CD4-positive, alpha-beta memory T cell (primary cell): ENCODE measurements around the gene LHFPL3. TPM values are rescaled to one million over a fixed set of nuclear protein-coding genes. Genes with fewer than 3 reads are reported as not detected.

Experiments used
- CTCF ChIA-PET: fragments of 350-600 bp; sonication (Branson Sonifier 250); formaldehyde crosslinking; loops from one replicate; lab custom pipeline; 2021; ENCODE audit warnings: inconsistent platforms; ENCODE audit not compliant: partially characterized antibody; lab: Charles Lee
- POLR2A ChIA-PET: fragments of 350-600 bp; sonication (Branson Sonifier 250); formaldehyde crosslinking; loops from one replicate; lab custom pipeline; 2021; ENCODE audit not compliant: partially characterized antibody; lab: Charles Lee
- DNase-seq, 5 donors: peaks; one replicate each; pipeline versions ENCODE4 v3.0.0 to v3.0.0-alpha.2; 2020 to 2022; ENCODE audit warnings: mixed read lengths in 1 of 5
- H3K27ac ChIP-seq: one replicate; pipeline ENCODE4 v1.7.0; 2013; ENCODE audit warnings: low read depth, low read length
- H3K27me3 ChIP-seq: 2 replicates; pipeline ENCODE4 v1.7.0; 2013; ENCODE audit warnings: mild to moderate bottlenecking, low read length, moderate library complexity; ENCODE audit not compliant: insufficient read depth
- H3K36me3 ChIP-seq: 2 replicates; pipeline ENCODE4 v1.7.0; 2013; ENCODE audit warnings: mild to moderate bottlenecking, low read length, moderate library complexity; ENCODE audit not compliant: insufficient read depth
- H3K4me1 ChIP-seq: 2 replicates; pipeline ENCODE4 v1.7.0; 2013; ENCODE audit warnings: mild to moderate bottlenecking, low read length, moderate library complexity; ENCODE audit not compliant: insufficient read depth
- H3K4me3 ChIP-seq, 2 donors: one replicate each; pipeline ENCODE4 v1.7.0; 2013; ENCODE audit warnings: low read length in 2 of 2, mild to moderate bottlenecking in 1 of 2
- H3K9me3 ChIP-seq, 2 donors: one replicate each; pipeline ENCODE4 v1.7.0; 2013; ENCODE audit warnings: low read length in 2 of 2, control low read depth in 1 of 2; ENCODE audit not compliant: control insufficient read depth in 1 of 2
- H3K27ac Mint-ChIP-seq, 7 donors: one replicate each; pipeline ENCODE4 v1.8.0; 2020 to 2021; ENCODE audit warnings: mixed read lengths in 7 of 7, mild to moderate bottlenecking in 6 of 7, inconsistent platforms in 3 of 7, moderate library complexity in 3 of 7
- H3K27me3 Mint-ChIP-seq, 2 donors: one replicate each; pipeline ENCODE4 v1.8.0; 2020 to 2021; ENCODE audit warnings: mixed read lengths in 2 of 2
- H3K36me3 Mint-ChIP-seq, 2 donors: one replicate each; pipeline ENCODE4 v1.8.0; 2020 to 2021; ENCODE audit warnings: mixed read lengths in 2 of 2, inconsistent platforms in 1 of 2, mild to moderate bottlenecking in 1 of 2
- H3K4me1 Mint-ChIP-seq, 4 donors: one replicate each; pipeline ENCODE4 v1.8.0; 2020 to 2021; ENCODE audit warnings: mixed read lengths in 4 of 4, mild to moderate bottlenecking in 1 of 4
- H3K4me3 Mint-ChIP-seq, 8 donors: one replicate each; pipeline ENCODE4 v1.8.0; 2020 to 2021; ENCODE audit warnings: mixed read lengths in 8 of 8, mild to moderate bottlenecking in 7 of 8, moderate library complexity in 6 of 8, inconsistent platforms in 3 of 8
- H3K9me3 Mint-ChIP-seq, 8 donors: one replicate each; pipeline ENCODE4 v1.8.0; 2020 to 2021; ENCODE audit warnings: mixed read lengths in 8 of 8, mild to moderate bottlenecking in 5 of 8, inconsistent platforms in 3 of 8, moderate library complexity in 1 of 8
- intact Hi-C: fragments of 100-400 bp; cut with micrococcal nuclease; formaldehyde crosslinking; loops from one replicate; pipeline ENCODE4 v1.15.1; 2023
- polyA plus RNA-seq, 2 donors: library from polyadenylated mRNA; unstranded; fragments of 300-500 nt; fragmentation: Illumina TruSeq; gene quantifications; one replicate each; pipeline ENCODE4 v1.2.3, GENCODE V29; 2021
- total RNA-seq, 2 experiments: library from RNA; stranded (reverse); gene quantifications; one replicate each; pipeline ENCODE4 v1.2.3, GENCODE V29; 2021

LHFPL3 gene
- total and polyA plus RNA-seq, 4 experiments from 2014 or later, result not detected

- intact Hi-C loops, result no loop called here
- H3K27ac ChIP-seq, result no peak overlapping the region
- ChIA-PET CTCF (interaction anchor here (1.9 kb wide), 1 partner anchor 17 kb away, joined by 10 read pairs; no protein-coding TSS in a partner anchor), POLR2A (no interaction called here)
- H3K4me1 ChIP-seq, result no peaks in the 10 kb centered on the region
- no peaks in the 10 kb centered on the region for H3K27me3 Mint-ChIP-seq
- no peaks in the 10 kb centered on the region for H3K36me3 Mint-ChIP-seq
- DNase-seq, result no peak
- no peaks in the 10 kb centered on the region for H3K27me3 ChIP-seq
- no peak overlapping the region for H3K27ac Mint-ChIP-seq
- H3K4me3 ChIP-seq, result no peak overlapping the region
- H3K4me1 Mint-ChIP-seq, result peaks cover 0 to 4% (median under 1%) of the 10 kb centered on the region in 4 donors
- H3K36me3 ChIP-seq, result no peaks in the 10 kb centered on the region
- H3K9me3 Mint-ChIP-seq, result peaks cover 0 to 5% (median 0%) of the 10 kb centered on the region in 8 donors
- H3K9me3 ChIP-seq, result no peaks in the 10 kb centered on the region
- H3K4me3 Mint-ChIP-seq, result no peak overlapping the region
Measured at GRCh38 chr7:104900525-104901239, 572.3 kb downstream of the LHFPL3 start.

- Mint-ChIP-seq H3K27ac (no peak overlapping the region), H3K36me3 (no peaks in the 10 kb centered on the region), H3K4me1 (peaks cover 0 to 4% (median under 1%) of the 10 kb centered on the region in 4 donors), H3K9me3 (peaks cover 0 to 5% (median 0%) of the 10 kb centered on the region in 8 donors), H3K4me3 (no peak overlapping the region), H3K27me3 (peaks cover 1 to 2% of the 10 kb centered on the region in 2 donors)
- no peaks in the 10 kb centered on the region for H3K9me3 ChIP-seq
- H3K27me3 ChIP-seq, result no peaks in the 10 kb centered on the region
- no peaks in the 10 kb centered on the region for H3K36me3 ChIP-seq
- no peak overlapping the region for H3K27ac ChIP-seq
- DNase-seq, result no peak
- H3K4me1 ChIP-seq, result no peaks in the 10 kb centered on the region
- no peak overlapping the region for H3K4me3 ChIP-seq
- CTCF ChIA-PET, result interaction anchor here (1.9 kb wide), 1 partner anchor 17 kb away, joined by 10 read pairs; no protein-coding TSS in a partner anchor
- POLR2A ChIA-PET, result no interaction called here
- intact Hi-C loops, result no loop called here
Measured at GRCh38 chr7:104901240-104901619, 572.8 kb downstream of the LHFPL3 start.

- Mint-ChIP-seq H3K27ac (no peak overlapping the region), H3K36me3 (no peaks in the 10 kb centered on the region), H3K27me3 (peaks cover 1 to 4% of the 10 kb centered on the region in 2 donors), H3K4me3 (no peak overlapping the region), H3K4me1 (peaks cover 0 to 2% (median under 1%) of the 10 kb centered on the region in 4 donors), H3K9me3 (peaks cover 0 to 2% (median 0%) of the 10 kb centered on the region in 8 donors)
- Histone ChIP-seq H3K27me3 (no peaks in the 10 kb centered on the region), H3K4me3 (no peak overlapping the region), H3K36me3 (no peaks in the 10 kb centered on the region), H3K4me1 (no peaks in the 10 kb centered on the region), H3K9me3 (no peaks in the 10 kb centered on the region), H3K27ac (no peak overlapping the region)
- intact Hi-C loops, result no loop called here
- CTCF ChIA-PET, result interaction anchor here (1.2 to 1.9 kb wide), 2 partner anchors 16 to 18 kb away, joined by 5 to 10 read pairs; no protein-coding TSS in a partner anchor
- DNase-seq, result no peak
- POLR2A ChIA-PET, result no interaction called here
Measured at GRCh38 chr7:104902183-104902582, 573.8 kb downstream of the LHFPL3 start.

GRCh38 chr7:104903044-104903443 lies 574.6 kb downstream of the LHFPL3 start:
- POLR2A ChIA-PET, result no interaction called here
- no peaks in the 10 kb centered on the region for H3K4me1 ChIP-seq
- DNase-seq, result no peak
- H3K9me3 Mint-ChIP-seq, result peaks cover 0 to 2% (median 0%) of the 10 kb centered on the region in 8 donors
- H3K4me1 Mint-ChIP-seq, result no peaks in the 10 kb centered on the region
- no peaks in the 10 kb centered on the region for H3K36me3 ChIP-seq
- no peak overlapping the region for H3K27ac Mint-ChIP-seq
- no peak overlapping the region for H3K27ac ChIP-seq
- H3K4me3 Mint-ChIP-seq, result no peak overlapping the region
- CTCF ChIA-PET, result no interaction called here
- peaks cover 1 to 6% of the 10 kb centered on the region in 2 donors for H3K27me3 Mint-ChIP-seq
- no peaks in the 10 kb centered on the region for H3K9me3 ChIP-seq
- no peaks in the 10 kb centered on the region for H3K36me3 Mint-ChIP-seq
- no peaks in the 10 kb centered on the region for H3K27me3 ChIP-seq
- intact Hi-C loops, result no loop called here
- no peak overlapping the region for H3K4me3 ChIP-seq

- Mint-ChIP-seq H3K36me3 (no peaks in the 10 kb centered on the region), H3K27ac (no peak overlapping the region), H3K9me3 (peaks cover 0 to 2% (median 0%) of the 10 kb centered on the region in 8 donors), H3K4me3 (no peak overlapping the region), H3K4me1 (no peaks in the 10 kb centered on the region), H3K27me3 (peaks cover 1 to 6% of the 10 kb centered on the region in 2 donors)
- Histone ChIP-seq H3K4me1 (no peaks in the 10 kb centered on the region), H3K4me3 (no peak overlapping the region), H3K36me3 (no peaks in the 10 kb centered on the region), H3K27ac (no peak overlapping the region), H3K9me3 (no peaks in the 10 kb centered on the region), H3K27me3 (no peaks in the 10 kb centered on the region)
- intact Hi-C loops, result no loop called here
- DNase-seq, result no peak
- ChIA-PET CTCF (no interaction called here), POLR2A (no interaction called here)
Measured at GRCh38 chr7:104903846-104904245, 575.4 kb downstream of the LHFPL3 start.

GRCh38 chr7:104906032-104906431 lies 577.6 kb downstream of the LHFPL3 start:
- intact Hi-C loops, result no loop called here
- H3K36me3 ChIP-seq, result no peaks in the 10 kb centered on the region
- ChIA-PET POLR2A (no interaction called here), CTCF (interaction anchor here (1.1 to 5.7 kb wide), 4 partner anchors 9 to 25 kb away, joined by 3 to 47 read pairs (median 5); no protein-coding TSS in a partner anchor)
- peaks cover 6% of the 10 kb centered on the region in 2 donors for H3K27me3 Mint-ChIP-seq
- H3K4me1 ChIP-seq, result no peaks in the 10 kb centered on the region
- H3K4me1 Mint-ChIP-seq, result peaks cover 0 to 4% (median 0%) of the 10 kb centered on the region in 4 donors
- no peaks in the 10 kb centered on the region for H3K36me3 Mint-ChIP-seq
- DNase-seq, result no peak
- no peak overlapping the region for H3K27ac Mint-ChIP-seq
- H3K4me3 ChIP-seq, result no peak overlapping the region
- H3K9me3 ChIP-seq, result no peaks in the 10 kb centered on the region
- H3K27me3 ChIP-seq, result peaks cover 4% of the 10 kb centered on the region
- no peak overlapping the region for H3K27ac ChIP-seq
- H3K9me3 Mint-ChIP-seq, result peaks cover 0 to 2% (median 0%) of the 10 kb centered on the region in 8 donors
- H3K4me3 Mint-ChIP-seq, result no peak overlapping the region

GRCh38 chr7:104906556-104906955 lies 578.2 kb downstream of the LHFPL3 start:
- ChIA-PET CTCF (interaction anchor here (1.2 to 5.7 kb wide), 3 partner anchors 10 to 23 kb away, joined by 3 to 47 read pairs (median 7); no protein-coding TSS in a partner anchor), POLR2A (no interaction called here)
- peaks cover 0 to 4% (median 0%) of the 10 kb centered on the region in 4 donors for H3K4me1 Mint-ChIP-seq
- no peak overlapping the region for H3K4me3 Mint-ChIP-seq
- peaks cover 6% of the 10 kb centered on the region in 2 donors for H3K27me3 Mint-ChIP-seq
- H3K36me3 ChIP-seq, result no peaks in the 10 kb centered on the region
- H3K4me3 ChIP-seq, result no peak overlapping the region
- H3K27ac ChIP-seq, result no peak overlapping the region
- H3K9me3 ChIP-seq, result no peaks in the 10 kb centered on the region
- no peaks in the 10 kb centered on the region for H3K4me1 ChIP-seq
- no peaks in the 10 kb centered on the region for H3K36me3 Mint-ChIP-seq
- H3K9me3 Mint-ChIP-seq, result peaks cover 0 to 2% (median 0%) of the 10 kb centered on the region in 8 donors
- DNase-seq, result no peak
- no peak overlapping the region for H3K27ac Mint-ChIP-seq
- intact Hi-C loops, result no loop called here
- H3K27me3 ChIP-seq, result peaks cover 4% of the 10 kb centered on the region
